ENCODE results near the gene SGIP1.

DNA sequence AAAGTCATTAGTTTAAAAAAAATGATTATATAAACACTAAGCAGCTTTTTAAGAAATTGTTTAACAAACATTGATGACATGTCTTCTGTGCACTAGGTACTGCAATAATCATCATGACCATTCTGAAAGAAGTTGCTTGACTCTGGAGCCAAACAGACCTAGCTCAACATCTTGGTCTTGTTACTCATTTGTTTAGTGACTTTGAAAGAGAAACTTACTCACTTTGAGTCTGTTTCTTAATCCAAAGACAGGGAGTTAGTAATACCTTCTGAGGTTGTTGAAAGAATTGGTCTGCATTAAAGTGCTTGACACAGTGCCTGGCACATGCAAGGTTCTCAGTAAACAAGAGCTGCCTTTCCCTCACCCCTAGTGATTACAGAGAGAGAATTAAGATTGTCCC is 84.4 kb downstream of the SGIP1 start:
- TF ChIP-seq, protein P1, sequence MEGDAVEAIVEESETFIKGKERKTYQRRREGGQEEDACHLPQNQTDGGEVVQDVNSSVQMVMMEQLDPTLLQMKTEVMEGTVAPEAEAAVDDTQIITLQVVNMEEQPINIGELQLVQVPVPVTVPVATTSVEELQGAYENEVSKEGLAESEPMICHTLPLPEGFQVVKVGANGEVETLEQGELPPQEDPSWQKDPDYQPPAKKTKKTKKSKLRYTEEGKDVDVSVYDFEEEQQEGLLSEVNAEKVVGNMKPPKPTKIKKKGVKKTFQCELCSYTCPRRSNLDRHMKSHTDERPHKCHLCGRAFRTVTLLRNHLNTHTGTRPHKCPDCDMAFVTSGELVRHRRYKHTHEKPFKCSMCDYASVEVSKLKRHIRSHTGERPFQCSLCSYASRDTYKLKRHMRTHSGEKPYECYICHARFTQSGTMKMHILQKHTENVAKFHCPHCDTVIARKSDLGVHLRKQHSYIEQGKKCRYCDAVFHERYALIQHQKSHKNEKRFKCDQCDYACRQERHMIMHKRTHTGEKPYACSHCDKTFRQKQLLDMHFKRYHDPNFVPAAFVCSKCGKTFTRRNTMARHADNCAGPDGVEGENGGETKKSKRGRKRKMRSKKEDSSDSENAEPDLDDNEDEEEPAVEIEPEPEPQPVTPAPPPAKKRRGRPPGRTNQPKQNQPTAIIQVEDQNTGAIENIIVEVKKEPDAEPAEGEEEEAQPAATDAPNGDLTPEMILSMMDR (IDR thresholded peaks at IDR 0.05): no peak
- TF ChIP-seq ZFX (IDR thresholded peaks at IDR 0.05; ENCODE audit: borderline replicate concordance): no peak

Data from 22Rv1 (cell line).